ENCODE data around the gene SLC12A2.

The SLC12A2 gene

GRCh38 chr5:128077526-128077925 lies 6.0 kb upstream of the SLC12A2 start:
- no peak for FAIRE-seq

GRCh38 chr5:128081111-128081851 lies 2.3 kb upstream of the SLC12A2 start:
- DNase-seq (ENCODE audit: insufficient read length): no peak
- FAIRE-seq: peak; percentile 71
- no peak for TF ChIP-seq POLR2AphosphoS5 (IDR thresholded peaks at IDR 0.05; ENCODE audit: low read depth, low read length)
- TF ChIP-seq POLR2A (IDR thresholded peaks at IDR 0.05; ENCODE audit: low read depth, low read length): no peak
- no peak for TF ChIP-seq TAF1 (IDR thresholded peaks at IDR 0.05; ENCODE audit: borderline replicate concordance, low read depth, low read length)

More at GRCh38 chr5:128077526-128077925, 6.0 kb upstream of the SLC12A2 start:
- DNase-seq (ENCODE audit: insufficient read length): no peak
- TF ChIP-seq POLR2AphosphoS5 (IDR thresholded peaks at IDR 0.05; ENCODE audit: low read depth, low read length): no peak
- no peak for TF ChIP-seq TAF1 (IDR thresholded peaks at IDR 0.05; ENCODE audit: borderline replicate concordance, low read depth, low read length)
- no peak for TF ChIP-seq POLR2A (IDR thresholded peaks at IDR 0.05; ENCODE audit: low read depth, low read length)

GRCh38 chr5:128082551-128083032 lies 974 bp upstream of the SLC12A2 start:
- FAIRE-seq (no peak), DNase-seq (ENCODE audit: insufficient read length) (no peak)
- TF ChIP-seq TAF1 (IDR thresholded peaks at IDR 0.05; ENCODE audit: borderline replicate concordance, low read depth, low read length): peak; percentile 81
- TF ChIP-seq POLR2AphosphoS5 (IDR thresholded peaks at IDR 0.05; ENCODE audit: low read depth, low read length): no peak

GRCh38 chr5:128083811-128084227 lies 253 bp downstream of the SLC12A2 start:
- DNase-seq (ENCODE audit: insufficient read length): peak; percentile 46
- FAIRE-seq: no peak
- TF ChIP-seq POLR2A (IDR thresholded peaks at IDR 0.05; ENCODE audit: low read depth, low read length) (no peak), TAF1 (IDR thresholded peaks at IDR 0.05; ENCODE audit: borderline replicate concordance, low read depth, low read length) (no peak), POLR2AphosphoS5 (IDR thresholded peaks at IDR 0.05; ENCODE audit: low read depth, low read length) (no peak)

GRCh38 chr5:128084228-128085167 lies 932 bp downstream of the SLC12A2 start:
- FAIRE-seq: peak; percentile 85
- DNase-seq (ENCODE audit: insufficient read length): peak; percentile 16
- no peak; the same call in 1 of the 2 replicates for TF ChIP-seq TAF1 (IDR thresholded peaks at IDR 0.05; ENCODE audit: borderline replicate concordance, low read depth, low read length)
- TF ChIP-seq POLR2AphosphoS5 (IDR thresholded peaks at IDR 0.05; ENCODE audit: low read depth, low read length): no peak
- no peak for TF ChIP-seq POLR2A (IDR thresholded peaks at IDR 0.05; ENCODE audit: low read depth, low read length)

- no peak for FAIRE-seq
These were observed 1.8 kb downstream of the SLC12A2 start for GRCh38 chr5:128085413-128085812.

GRCh38 chr5:128091579-128091978 lies 8.0 kb downstream of the SLC12A2 start:
- no peak for DNase-seq (ENCODE audit: insufficient read length)
- TF ChIP-seq POLR2A (IDR thresholded peaks at IDR 0.05; ENCODE audit: low read depth, low read length): no peak
- no peak for TF ChIP-seq POLR2AphosphoS5 (IDR thresholded peaks at IDR 0.05; ENCODE audit: low read depth, low read length)
- no peak for TF ChIP-seq TAF1 (IDR thresholded peaks at IDR 0.05; ENCODE audit: borderline replicate concordance, low read depth, low read length)
- no peak for FAIRE-seq

More at GRCh38 chr5:128085413-128085812, 1.8 kb downstream of the SLC12A2 start:
- DNase-seq (ENCODE audit: insufficient read length): no peak
- TF ChIP-seq TAF1 (IDR thresholded peaks at IDR 0.05; ENCODE audit: borderline replicate concordance, low read depth, low read length): no peak
- no peak for TF ChIP-seq POLR2AphosphoS5 (IDR thresholded peaks at IDR 0.05; ENCODE audit: low read depth, low read length)
- no peak for TF ChIP-seq POLR2A (IDR thresholded peaks at IDR 0.05; ENCODE audit: low read depth, low read length)

- TF ChIP-seq TAF1 (IDR thresholded peaks at IDR 0.05; ENCODE audit: borderline replicate concordance, low read depth, low read length) (no peak), POLR2A (IDR thresholded peaks at IDR 0.05; ENCODE audit: low read depth, low read length) (no peak), POLR2AphosphoS5 (IDR thresholded peaks at IDR 0.05; ENCODE audit: low read depth, low read length) (no peak)
- FAIRE-seq (no peak), DNase-seq (ENCODE audit: insufficient read length) (no peak)
These were observed 8.6 kb downstream of the SLC12A2 start for GRCh38 chr5:128092144-128092543.

GRCh38 chr5:128093368-128093767 lies 9.8 kb downstream of the SLC12A2 start:
- DNase-seq (ENCODE audit: insufficient read length) (no peak), FAIRE-seq (no peak)
- no peak for TF ChIP-seq POLR2AphosphoS5 (IDR thresholded peaks at IDR 0.05; ENCODE audit: low read depth, low read length)
- no peak for TF ChIP-seq POLR2A (IDR thresholded peaks at IDR 0.05; ENCODE audit: low read depth, low read length)
- no peak for TF ChIP-seq TAF1 (IDR thresholded peaks at IDR 0.05; ENCODE audit: borderline replicate concordance, low read depth, low read length)

GRCh38 chr5:128097224-128097623 lies 13.7 kb downstream of the SLC12A2 start:
- TF ChIP-seq POLR2A (IDR thresholded peaks at IDR 0.05; ENCODE audit: low read depth, low read length) (no peak), TAF1 (IDR thresholded peaks at IDR 0.05; ENCODE audit: borderline replicate concordance, low read depth, low read length) (no peak), POLR2AphosphoS5 (IDR thresholded peaks at IDR 0.05; ENCODE audit: low read depth, low read length) (no peak)
- DNase-seq (ENCODE audit: insufficient read length) (no peak), FAIRE-seq (no peak)

- DNase-seq (ENCODE audit: insufficient read length): no peak
- no peak for FAIRE-seq
- TF ChIP-seq POLR2A (IDR thresholded peaks at IDR 0.05; ENCODE audit: low read depth, low read length) (no peak), TAF1 (IDR thresholded peaks at IDR 0.05; ENCODE audit: borderline replicate concordance, low read depth, low read length) (no peak), POLR2AphosphoS5 (IDR thresholded peaks at IDR 0.05; ENCODE audit: low read depth, low read length) (no peak)
These were observed 14.2 kb downstream of the SLC12A2 start for GRCh38 chr5:128097781-128098180.
